ENCODE results near the gene B4GALT5. TPM values are rescaled to one million over a fixed set of nuclear protein-coding genes. Genes with fewer than 3 reads are reported as not detected.
A peak's percentile ranks its signal among the peaks of the same experiment; 100 is the strongest.

The B4GALT5 gene
- total RNA-seq, 1 experiment from 2014 or later: 77.0 TPM

- Histone ChIP-seq H3K9me3 (ENCODE audit: control insufficient read depth, low read depth, low read length) (no peaks in the 10 kb centered on the region), H4K5ac (ENCODE audit: insufficient read length, low read depth, low read length) (no peak overlapping the region), H3K27me3 (ENCODE audit: insufficient read depth, low read length) (no peaks in the 10 kb centered on the region), H3K27ac (ENCODE audit: insufficient read length, low read depth, low read length) (no peak overlapping the region), H3K79me1 (ENCODE audit: insufficient read depth, low read depth, low read length, poor library complexity, severe bottlenecking) (no peaks in the 10 kb centered on the region), H3K18ac (ENCODE audit: insufficient read length, low read depth, low read length) (no peak overlapping the region), H4K91ac (ENCODE audit: insufficient read length, low read depth, low read length) (no peak overlapping the region), H3K56ac (ENCODE audit: insufficient read length, low read depth, low read length) (no peak overlapping the region), H3T11ph (ENCODE audit: low read length) (no peak overlapping the region), H4K8ac (replicated peaks; ENCODE audit: insufficient read length, low read depth, low read length) (no peak overlapping the region), H3K23ac (ENCODE audit: insufficient read length, low read depth, low read length) (no peak overlapping the region), H2BK20ac (ENCODE audit: low read depth, low read length, poor library complexity, severe bottlenecking) (no peak overlapping the region), H2BK5ac (ENCODE audit: insufficient read length, low read length) (no peak overlapping the region), H3K4ac (ENCODE audit: low read depth, low read length) (no peak overlapping the region), H2AK5ac (ENCODE audit: insufficient read length, low read length) (no peak overlapping the region), H4K20me1 (ENCODE audit: control insufficient read depth, insufficient read depth, insufficient read length) (no peaks in the 10 kb centered on the region), H3K14ac (ENCODE audit: insufficient read depth, low read length) (no peak overlapping the region), H3K79me2 (ENCODE audit: insufficient read depth, low read length) (no peaks in the 10 kb centered on the region), H3K4me1 (ENCODE audit: insufficient read depth, low read length) (no peaks in the 10 kb centered on the region), H3K9ac (ENCODE audit: extremely low read depth, insufficient read length, low read length) (no peak overlapping the region), H2AFZ (ENCODE audit: low read length) (no peak overlapping the region), H2BK120ac (ENCODE audit: low read depth, low read length, poor library complexity, severe bottlenecking) (no peak overlapping the region), H2BK15ac (ENCODE audit: low read depth, low read length) (no peak overlapping the region), H2BK12ac (ENCODE audit: insufficient read length, low read depth, low read length) (no peak overlapping the region), H3K4me2 (ENCODE audit: insufficient read depth, insufficient read length, low read length) (no peak overlapping the region), H3K23me2 (ENCODE audit: insufficient read length, low read depth, low read length, poor library complexity, severe bottlenecking) (no peaks in the 10 kb centered on the region)
- TF ChIP-seq CTCF (conservative IDR thresholded peaks at IDR 0.05): no peak
- Mint-ChIP-seq H3K27ac (peak overlapping the region in 1 of 3 experiments; percentile 56; a peak in 1 of 7 replicates), H3K9me3 (peaks cover 0 to 2% of the 10 kb centered on the region in 2 experiments; a peak in 1 of 5 replicates), H3K4me3 (no peak overlapping the region), H3K4me1 (peaks cover 3 to 7% of the 10 kb centered on the region in 2 experiments; a peak in 2 of 4 replicates), H3K27me3 (ENCODE audit: low read depth) (peaks cover 5% of the 10 kb centered on the region), H3K36me3 (ENCODE audit: insufficient read depth in 1 of 3, low read depth in 3 of 3) (no peaks in the 10 kb centered on the region)
- WGBS (ENCODE audit: extremely low coverage, insufficient read length, low lambda C conversion rate): no CpG with 5 or more reads among the region's 12 CpGs
- DNase-seq: no peak
These were observed 119.3 kb downstream of the B4GALT5 start for GRCh38 chr20:49594143-49594930.
